ENCODE data around the gene AGO4. TPM values are rescaled to one million over a fixed set of nuclear protein-coding genes. Genes with fewer than 3 reads are reported as not detected.

AGO4 gene
- total and polyA plus RNA-seq, 2 of the 8 experiments (the other 6 are each of a cell fraction or from before 2014, with no cell fraction given), result 5.5 to 7.7 TPM

DNA sequence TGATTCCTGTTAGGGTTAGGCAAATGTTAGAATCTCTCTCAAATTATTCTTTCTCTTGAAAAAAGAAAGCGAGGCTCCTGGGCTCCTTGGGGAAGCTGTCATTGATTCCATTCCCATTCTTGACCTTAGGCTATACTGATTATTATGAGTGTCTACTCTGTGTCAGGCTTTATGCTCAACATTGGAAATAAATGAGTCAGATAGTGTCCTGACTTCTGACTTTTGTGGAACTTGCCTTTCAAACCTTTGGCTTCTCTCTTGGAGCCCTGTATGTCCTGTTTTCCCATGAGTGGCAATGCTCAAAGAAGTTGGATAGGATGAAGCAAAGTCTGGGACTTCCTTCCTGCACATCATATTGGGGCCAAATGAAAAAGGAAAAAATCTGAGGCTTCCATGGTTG is 86.8 kb downstream of the AGO4 start:
- H2BK120ac ChIP-seq (replicated peaks; ENCODE audit: low read depth, low read length), result no peak overlapping the region
- H3K4me2 ChIP-seq (ENCODE audit: insufficient read depth in 1 of 2, low read depth in 2 of 2, low read length in 2 of 2), result no peak overlapping the region
- WGBS, 2 experiments (ENCODE audit: extremely low coverage in 1 of 2, insufficient coverage in 1 of 2, insufficient read length in 1 of 2, insufficient replicate concordance in 2 of 2, low coverage in 1 of 2, low lambda C conversion rate in 2 of 2, missing lambda C conversion rate in 1 of 2), result 88% methylated on average over 1 of the region's 1 CpG; no CpG with 5 or more reads in 1 of the 2 experiments

More for the DNA sequence above, 86.8 kb downstream of the AGO4 start:
- no peak overlapping the region for H3K4ac ChIP-seq (replicated peaks; ENCODE audit: insufficient read length, low read depth, low read length)
- H2BK15ac ChIP-seq (ENCODE audit: low read length), result no peak overlapping the region
- no peak overlapping the region for H3K14ac ChIP-seq (ENCODE audit: insufficient read length)
- H3K23me2 ChIP-seq (ENCODE audit: low read depth, low read length), result no peaks in the 10 kb centered on the region
- no peaks in the 10 kb centered on the region for H3K79me2 ChIP-seq (ENCODE audit: control insufficient read depth in 1 of 2, insufficient read depth in 2 of 2, low read length in 2 of 2)
- H2AFZ ChIP-seq (ENCODE audit: low read length), result no peak overlapping the region
- H3K79me1 ChIP-seq (ENCODE audit: low read depth, low read length), result no peaks in the 10 kb centered on the region
- no peaks in the 10 kb centered on the region for H3K4me1 ChIP-seq (replicated peaks in 1 of 4; ENCODE audit: control insufficient read depth in 3 of 4, insufficient read depth in 4 of 4, low read length in 3 of 4)
- no peaks in the 10 kb centered on the region for H3K27me3 ChIP-seq (replicated peaks in 1 of 4; ENCODE audit: control insufficient read depth in 3 of 4, extremely low read depth in 1 of 4, insufficient read depth in 3 of 4, low read length in 3 of 4)
- no peak overlapping the region for H4K91ac ChIP-seq (replicated peaks; ENCODE audit: insufficient read length, low read length)
- H3K9me3 ChIP-seq (ENCODE audit: insufficient read depth in 2 of 2, low read depth in 1 of 2, low read length in 1 of 2), result no peaks in the 10 kb centered on the region
- no peak for FAIRE-seq
- no peak for DNase-seq (ENCODE audit: low read depth in 1 of 2, low spot score in 2 of 2)
- no peak overlapping the region for H3K56ac ChIP-seq (replicated peaks; ENCODE audit: insufficient read length, low read depth, low read length)
- no peak overlapping the region for H3K18ac ChIP-seq (ENCODE audit: extremely low read depth, low read length)
- H3K36me3 ChIP-seq (ENCODE audit: control insufficient read depth in 2 of 4, insufficient read depth in 4 of 4, low read length in 3 of 4), result peaks cover 8 to 64% (median 36%) of the 10 kb centered on the region in 4 experiments; a peak in 7 of 8 replicates
- ChIA-PET CTCF (ENCODE audit: partially characterized antibody) (interaction anchor here (3.4 kb wide), 1 partner anchor 12 kb away, joined by 22 read pairs; the partner anchor contains the start of gene AGO1), POLR2A (ENCODE audit: partially characterized antibody) (no interaction called here)
- no peak overlapping the region for H3K9ac ChIP-seq (replicated peaks in 1 of 4; ENCODE audit: extremely low read depth in 1 of 4, low read depth in 3 of 4, low read length in 3 of 4)
- no peak overlapping the region for H2BK12ac ChIP-seq (ENCODE audit: low read depth, low read length)
- H2BK5ac ChIP-seq (ENCODE audit: low read depth, low read length), result no peak overlapping the region
- peaks cover 6 to 7% of the 10 kb centered on the region in 2 experiments for H4K20me1 ChIP-seq (replicated peaks in 1 of 2; ENCODE audit: control insufficient read depth in 1 of 2, insufficient read depth in 2 of 2, low read length in 2 of 2)
- TF ChIP-seq HDAC2 (IDR thresholded peaks at IDR 0.05; ENCODE audit: borderline replicate concordance in 1 of 2, low read depth in 2 of 2, low read length in 2 of 2) (no peak), SIRT6 (IDR thresholded peaks at IDR 0.05; ENCODE audit: low read length) (no peak)
- TF ChIP-seq, protein P1, sequence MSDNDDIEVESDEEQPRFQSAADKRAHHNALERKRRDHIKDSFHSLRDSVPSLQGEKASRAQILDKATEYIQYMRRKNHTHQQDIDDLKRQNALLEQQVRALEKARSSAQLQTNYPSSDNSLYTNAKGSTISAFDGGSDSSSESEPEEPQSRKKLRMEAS (IDR thresholded peaks at IDR 0.05), result no peak
- H4K5ac ChIP-seq (ENCODE audit: insufficient read length, low read depth, low read length), result no peak overlapping the region
- no peak overlapping the region for H4K8ac ChIP-seq (ENCODE audit: extremely low read depth, insufficient read depth, low read length)
- no peak overlapping the region for H2AK5ac ChIP-seq (ENCODE audit: low read depth, low read length)
- H3K23ac ChIP-seq (ENCODE audit: insufficient read length), result no peak overlapping the region
- H3K4me3 ChIP-seq (ENCODE audit: extremely low read depth in 1 of 4, insufficient read depth in 2 of 4, low read depth in 3 of 4, low read length in 4 of 4), result no peak overlapping the region
- no peak overlapping the region for H2BK20ac ChIP-seq (ENCODE audit: low read length)
- H3K27ac ChIP-seq (ENCODE audit: low read depth, low read length), result no peak overlapping the region

Data from H1 (cell line).